OCI-LY3 (cell line): ENCODE measurements around the gene IGDCC3.
"Not testable (repeated sequence)": the region's sequence is repeated elsewhere in the genome, so short reads cannot be mapped to it uniquely, and the experiment has no call there.

Source experiments
- H2AFZ ChIP-seq: fragments of 200-600, 300-600 bp; shearing (Covaris generic); 2 replicates; pipeline ENCODE4 v1.6.0; 2014; ENCODE audit warnings: antibody characterized with exemption, low read depth, low read length
- H3K27ac ChIP-seq: fragments of 200-600, 300-600 bp; sonication (generic); 2 replicates; pipeline ENCODE4 v1.5.1; 2014; ENCODE audit warnings: mild to moderate bottlenecking, low read length, moderate library complexity, mixed read lengths
- H3K27me3 ChIP-seq: fragments of 200-600, 300-600 bp; sonication (generic); 2 replicates; pipeline ENCODE4 v1.6.1; 2014; ENCODE audit warnings: low read depth, low read length, mixed read lengths
- H3K36me3 ChIP-seq: fragments of 200-600, 300-600 bp; sonication (generic); replicated peaks from 2 replicates; pipeline ENCODE3; 2014; ENCODE audit warnings: low read depth, low read length, mixed read lengths
- H3K4me1 ChIP-seq: fragments of 300-600, 200-600 bp; sonication (generic); 2 replicates; pipeline ENCODE4 v1.6.1; 2014; ENCODE audit warnings: low read length, mixed read lengths
- H3K4me2 ChIP-seq: fragments of 200-600, 300-600 bp; sonication (generic); 2 replicates; pipeline ENCODE4 v1.6.1; 2014; ENCODE audit warnings: low read length, mixed read lengths
- H3K4me3 ChIP-seq: fragments of 300-600, 200-600 bp; sonication (generic); 2 replicates; pipeline ENCODE4 v1.5.1; 2014; ENCODE audit warnings: antibody characterized with exemption, mild to moderate bottlenecking, low read length, moderate library complexity
- H3K79me2 ChIP-seq: fragments of 300-600, 200-600 bp; shearing (Covaris generic); 2 replicates; pipeline ENCODE4 v1.6.1; 2014; ENCODE audit warnings: mild to moderate bottlenecking, low read length, mixed read lengths
- H3K9ac ChIP-seq: fragments of 300-600, 200-600 bp; shearing (Covaris generic); 2 replicates; pipeline ENCODE4 v1.6.0; 2014; ENCODE audit warnings: mild to moderate bottlenecking, low read length, moderate library complexity
- H3K9me3 ChIP-seq: fragments of 200-600, 300-600 bp; shearing (Covaris generic); 2 replicates; pipeline ENCODE4 v1.6.1; 2014; ENCODE audit warnings: low read length, mixed read lengths; ENCODE audit not compliant: insufficient read depth
- H4K20me1 ChIP-seq: fragments of 200-600, 300-600 bp; sonication (generic); 2 replicates; pipeline ENCODE4 v1.6.1; 2016; ENCODE audit warnings: low read length, mixed read lengths; ENCODE audit not compliant: insufficient read depth
- EZH2phosphoT487 ChIP-seq: fragments of 200-600 bp; shearing (Covaris generic); IDR thresholded peaks from 2 replicates; pipeline ENCODE4 v1.6.1; 2018; ENCODE audit warnings: antibody characterized with exemption, mixed run types, low read depth
- TF ChIP-seq, protein P1 (sequence below): fragments of 200-600, 300-600 bp; sonication (generic); IDR thresholded peaks from 2 replicates; pipeline ENCODE4 v1.5.1; 2014; ENCODE audit warnings: antibody characterized with exemption, low read length, low read depth

Gene IGDCC3

GRCh38 chr15:65349338-65349737 lies 28.5 kb downstream of the IGDCC3 start:
- Histone ChIP-seq H3K4me1 (no peaks in the 10 kb centered on the region), H3K27ac (no peak overlapping the region), H3K79me2 (no peaks in the 10 kb centered on the region), H4K20me1 (no peaks in the 10 kb centered on the region), H3K9me3 (peaks cover 4% of the 10 kb centered on the region; the same call in 1 of the 2 replicates), H3K36me3 (no peaks in the 10 kb centered on the region), H2AFZ (no peak overlapping the region), H3K9ac (no peak overlapping the region), H3K4me2 (no peak overlapping the region), H3K4me3 (no peak overlapping the region), H3K27me3 (no peaks in the 10 kb centered on the region)
- no peak for TF ChIP-seq EZH2phosphoT487
- TF ChIP-seq, protein P1, sequence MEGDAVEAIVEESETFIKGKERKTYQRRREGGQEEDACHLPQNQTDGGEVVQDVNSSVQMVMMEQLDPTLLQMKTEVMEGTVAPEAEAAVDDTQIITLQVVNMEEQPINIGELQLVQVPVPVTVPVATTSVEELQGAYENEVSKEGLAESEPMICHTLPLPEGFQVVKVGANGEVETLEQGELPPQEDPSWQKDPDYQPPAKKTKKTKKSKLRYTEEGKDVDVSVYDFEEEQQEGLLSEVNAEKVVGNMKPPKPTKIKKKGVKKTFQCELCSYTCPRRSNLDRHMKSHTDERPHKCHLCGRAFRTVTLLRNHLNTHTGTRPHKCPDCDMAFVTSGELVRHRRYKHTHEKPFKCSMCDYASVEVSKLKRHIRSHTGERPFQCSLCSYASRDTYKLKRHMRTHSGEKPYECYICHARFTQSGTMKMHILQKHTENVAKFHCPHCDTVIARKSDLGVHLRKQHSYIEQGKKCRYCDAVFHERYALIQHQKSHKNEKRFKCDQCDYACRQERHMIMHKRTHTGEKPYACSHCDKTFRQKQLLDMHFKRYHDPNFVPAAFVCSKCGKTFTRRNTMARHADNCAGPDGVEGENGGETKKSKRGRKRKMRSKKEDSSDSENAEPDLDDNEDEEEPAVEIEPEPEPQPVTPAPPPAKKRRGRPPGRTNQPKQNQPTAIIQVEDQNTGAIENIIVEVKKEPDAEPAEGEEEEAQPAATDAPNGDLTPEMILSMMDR: no peak

- H3K9me3 ChIP-seq, H4K20me1 ChIP-seq, H2AFZ ChIP-seq, H3K27me3 ChIP-seq, H3K9ac ChIP-seq, H3K79me2 ChIP-seq, H3K4me3 ChIP-seq, H3K4me1 ChIP-seq, H3K4me2 ChIP-seq, H3K36me3 ChIP-seq, H3K27ac ChIP-seq: not testable (repeated sequence)
Measured at GRCh38 chr15:65347756-65348155, 30.0 kb downstream of the IGDCC3 start.

DNA sequence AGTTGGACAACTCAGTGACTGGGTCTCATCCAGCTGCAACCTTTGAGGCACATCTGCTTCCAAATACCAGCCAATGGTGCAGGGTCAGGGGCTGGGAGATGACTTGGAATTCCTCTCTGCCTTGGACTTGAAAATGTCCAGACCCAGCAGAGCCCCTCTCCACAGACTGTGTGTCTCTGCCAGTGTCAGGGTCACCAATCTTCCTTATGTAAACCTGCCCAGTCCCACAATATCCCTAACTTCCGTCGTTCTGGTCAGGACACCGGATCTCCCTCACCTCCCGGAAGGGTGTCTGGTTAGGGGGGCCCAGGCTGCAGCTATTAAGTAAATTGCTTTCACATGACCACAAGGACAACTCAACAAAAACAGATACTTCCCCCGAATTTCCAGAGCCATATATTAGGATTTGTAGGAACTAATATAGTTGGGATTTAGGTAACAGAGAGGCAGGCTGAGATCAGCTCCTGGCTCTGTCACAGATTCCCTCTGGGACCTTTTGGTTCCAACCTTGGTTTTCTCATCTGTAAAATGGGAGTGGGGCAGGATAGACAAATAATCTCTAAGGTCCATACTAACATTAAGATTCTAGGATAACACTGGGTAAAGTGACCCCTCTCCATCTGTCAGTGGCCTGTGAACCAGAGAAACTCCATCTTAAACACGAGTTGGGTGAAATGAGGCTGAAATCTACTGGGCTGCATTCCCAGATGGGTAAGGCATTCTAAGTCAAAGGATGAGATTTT lies 30.8 kb downstream of the IGDCC3 start:
- H3K9me3 ChIP-seq: peaks cover 3% of the 10 kb centered on the region; the same call in 1 of the 2 replicates
- no peaks in the 10 kb centered on the region for H4K20me1 ChIP-seq
- no peaks in the 10 kb centered on the region for H3K27me3 ChIP-seq
- TF ChIP-seq, protein P1: no peak
- no peak for TF ChIP-seq EZH2phosphoT487
- H3K27ac ChIP-seq: no peak overlapping the region
- no peak overlapping the region for H3K4me2 ChIP-seq
- H2AFZ ChIP-seq: no peak overlapping the region
- no peaks in the 10 kb centered on the region for H3K4me1 ChIP-seq
- H3K9ac ChIP-seq: no peak overlapping the region
- H3K4me3 ChIP-seq: no peak overlapping the region
- H3K79me2 ChIP-seq: no peaks in the 10 kb centered on the region
- no peaks in the 10 kb centered on the region for H3K36me3 ChIP-seq

DNA sequence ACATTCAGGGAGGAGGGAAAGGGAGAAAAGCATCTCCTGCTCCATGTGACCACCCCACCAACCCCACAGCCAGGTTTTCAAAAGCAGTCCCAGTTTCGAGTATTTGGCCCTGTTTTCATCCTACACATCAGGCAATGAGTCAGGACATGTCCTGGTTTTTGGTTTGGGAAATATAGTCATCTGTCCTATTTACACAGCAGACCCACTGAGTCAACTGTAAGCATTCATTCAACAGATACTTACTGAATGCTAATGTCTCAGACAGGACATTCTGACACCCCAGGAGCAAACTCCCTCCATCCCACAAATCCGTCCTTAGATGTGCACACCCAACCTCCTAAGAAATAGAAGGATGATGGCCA lies 32.9 kb downstream of the IGDCC3 start:
- Histone ChIP-seq H3K4me1 (no peaks in the 10 kb centered on the region), H2AFZ (no peak overlapping the region), H3K27ac (no peak overlapping the region), H3K9me3 (no peaks in the 10 kb centered on the region), H3K79me2 (no peaks in the 10 kb centered on the region), H3K36me3 (no peaks in the 10 kb centered on the region), H4K20me1 (no peaks in the 10 kb centered on the region), H3K27me3 (no peaks in the 10 kb centered on the region), H3K4me2 (no peak overlapping the region), H3K4me3 (no peak overlapping the region), H3K9ac (no peak overlapping the region)
- no peak for TF ChIP-seq EZH2phosphoT487
- TF ChIP-seq, protein P1: no peak
